Measurements from ENCODE around the gene CHMP6.

DNA sequence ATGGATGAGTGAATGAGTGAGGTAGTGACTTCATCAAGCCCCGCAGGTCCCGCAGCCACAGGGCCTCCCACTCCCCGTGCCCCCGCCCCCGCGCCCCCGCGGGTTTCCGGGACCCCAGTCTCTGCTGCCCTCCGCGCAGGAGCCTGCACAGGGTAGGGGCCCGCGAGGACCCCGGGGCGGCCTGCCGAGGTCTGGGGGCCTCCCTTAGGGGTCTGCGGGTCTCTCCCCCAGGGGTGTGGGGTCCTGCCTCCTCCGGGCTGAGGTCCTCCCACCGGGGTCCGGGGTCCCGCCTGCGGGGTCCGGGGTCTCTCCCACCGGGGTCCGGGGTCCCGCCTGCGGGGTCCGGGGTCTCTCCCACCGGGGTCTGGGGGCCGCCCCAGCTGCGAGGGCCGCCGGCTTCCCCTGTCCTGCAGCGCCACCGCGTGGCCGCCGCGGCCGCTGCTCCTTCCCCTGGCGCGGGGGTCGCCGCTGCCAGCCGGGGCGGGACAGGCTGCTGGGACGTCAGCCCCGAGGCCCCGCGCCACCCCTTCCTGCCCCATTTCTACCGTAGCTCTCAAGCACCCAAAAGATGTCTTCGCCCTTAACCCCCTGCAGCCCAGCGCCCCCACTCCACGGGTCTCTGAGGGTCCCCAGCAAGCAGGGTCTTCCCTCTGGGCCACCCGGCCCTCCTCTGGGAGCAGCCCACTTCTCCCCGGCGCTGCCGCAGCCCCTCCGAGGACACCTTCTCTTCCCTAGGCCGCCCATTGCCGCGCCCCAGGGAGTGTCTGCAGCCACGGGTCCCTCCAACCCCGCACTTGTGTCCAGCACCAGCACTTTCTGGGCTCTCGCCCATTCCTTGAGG, 10.4 kb upstream of the CHMP6 start:
- TF ChIP-seq, protein P1, sequence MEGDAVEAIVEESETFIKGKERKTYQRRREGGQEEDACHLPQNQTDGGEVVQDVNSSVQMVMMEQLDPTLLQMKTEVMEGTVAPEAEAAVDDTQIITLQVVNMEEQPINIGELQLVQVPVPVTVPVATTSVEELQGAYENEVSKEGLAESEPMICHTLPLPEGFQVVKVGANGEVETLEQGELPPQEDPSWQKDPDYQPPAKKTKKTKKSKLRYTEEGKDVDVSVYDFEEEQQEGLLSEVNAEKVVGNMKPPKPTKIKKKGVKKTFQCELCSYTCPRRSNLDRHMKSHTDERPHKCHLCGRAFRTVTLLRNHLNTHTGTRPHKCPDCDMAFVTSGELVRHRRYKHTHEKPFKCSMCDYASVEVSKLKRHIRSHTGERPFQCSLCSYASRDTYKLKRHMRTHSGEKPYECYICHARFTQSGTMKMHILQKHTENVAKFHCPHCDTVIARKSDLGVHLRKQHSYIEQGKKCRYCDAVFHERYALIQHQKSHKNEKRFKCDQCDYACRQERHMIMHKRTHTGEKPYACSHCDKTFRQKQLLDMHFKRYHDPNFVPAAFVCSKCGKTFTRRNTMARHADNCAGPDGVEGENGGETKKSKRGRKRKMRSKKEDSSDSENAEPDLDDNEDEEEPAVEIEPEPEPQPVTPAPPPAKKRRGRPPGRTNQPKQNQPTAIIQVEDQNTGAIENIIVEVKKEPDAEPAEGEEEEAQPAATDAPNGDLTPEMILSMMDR (conservative IDR thresholded peaks at IDR 0.05; ENCODE audit: low read length), result peak; percentile 71
- no peak for TF ChIP-seq EZH2phosphoT487 (IDR thresholded peaks at IDR 0.05; ENCODE audit: borderline replicate concordance)
